Muscle layer of colon (tissue), 2 donors: ENCODE data around the gene CYP2A7.
"Not testable (repeated sequence)": the region's sequence is repeated elsewhere in the genome, so short reads cannot be mapped to it uniquely, and the experiment has no call there.

Experiments used
- H3K27ac ChIP-seq: one replicate; pipeline ENCODE4 v1.7.0; 2013; ENCODE audit warnings: low read depth, mild to moderate bottlenecking, low read length, moderate library complexity
- H3K27me3 ChIP-seq, 2 donors: one replicate each; pipeline ENCODE4 v1.7.0; 2013; ENCODE audit warnings: low read length in 2 of 2, mild to moderate bottlenecking in 2 of 2; ENCODE audit not compliant: insufficient read depth in 2 of 2, control insufficient read depth in 1 of 2
- H3K36me3 ChIP-seq: one replicate; pipeline ENCODE4 v1.7.0; 2013; ENCODE audit warnings: mild to moderate bottlenecking, low read length; ENCODE audit not compliant: insufficient read depth
- H3K4me1 ChIP-seq: one replicate; pipeline ENCODE4 v1.7.0; 2013; ENCODE audit warnings: mild to moderate bottlenecking, low read length; ENCODE audit not compliant: insufficient read depth
- H3K4me3 ChIP-seq, 2 donors: one replicate each; pipeline ENCODE4 v1.7.0; 2013; ENCODE audit warnings: low read length in 2 of 2, low read depth in 1 of 2, mild to moderate bottlenecking in 1 of 2, moderate library complexity in 1 of 2
- H3K9ac ChIP-seq: one replicate; pipeline ENCODE4 v1.7.0; 2013; ENCODE audit warnings: low read length
- H3K9me3 ChIP-seq: one replicate; pipeline ENCODE4 v1.7.0; 2013; ENCODE audit warnings: mild to moderate bottlenecking, low read length
- donor health status: abdominal sarcoma.
- donor health status: Adenocarcinoma of cecum.

Gene CYP2A7

GRCh38 chr19:40833728-40834533 lies 48.1 kb downstream of the CYP2A7 start:
- not testable (repeated sequence) for H3K36me3 ChIP-seq, H3K4me3 ChIP-seq, H3K27ac ChIP-seq

GRCh38 chr19:40832431-40832790 lies 49.6 kb downstream of the CYP2A7 start:
- not testable (repeated sequence) for H3K27ac ChIP-seq

More at GRCh38 chr19:40833728-40834533, 48.1 kb downstream of the CYP2A7 start:
- not testable (repeated sequence) for H3K27me3 ChIP-seq, H3K9ac ChIP-seq, H3K4me1 ChIP-seq, H3K9me3 ChIP-seq

GRCh38 chr19:40831502-40832430 lies 50.3 kb downstream of the CYP2A7 start:
- Histone ChIP-seq H3K27ac (no peak overlapping the region), H3K36me3 (peaks cover 7% of the 10 kb centered on the region)

More at GRCh38 chr19:40832431-40832790, 49.6 kb downstream of the CYP2A7 start:
- not testable (repeated sequence) for H3K4me1 ChIP-seq, H3K4me3 ChIP-seq, H3K36me3 ChIP-seq, H3K27me3 ChIP-seq, H3K9me3 ChIP-seq, H3K9ac ChIP-seq

GRCh38 chr19:40830741-40831140 lies 51.3 kb downstream of the CYP2A7 start:
- H3K9me3 ChIP-seq, H3K4me1 ChIP-seq, H3K27ac ChIP-seq, H3K9ac ChIP-seq, H3K27me3 ChIP-seq, H3K36me3 ChIP-seq, H3K4me3 ChIP-seq: not testable (repeated sequence)

More at GRCh38 chr19:40831502-40832430, 50.3 kb downstream of the CYP2A7 start:
- no peaks in the 10 kb centered on the region for H3K27me3 ChIP-seq
- no peak overlapping the region for H3K4me3 ChIP-seq
- H3K4me1 ChIP-seq = peaks cover 6% of the 10 kb centered on the region
- H3K9ac ChIP-seq = no peak overlapping the region
- H3K9me3 ChIP-seq = no peaks in the 10 kb centered on the region

GRCh38 chr19:40829205-40829604 lies 52.8 kb downstream of the CYP2A7 start:
- no peaks in the 10 kb centered on the region for H3K9me3 ChIP-seq
- no peak overlapping the region for H3K9ac ChIP-seq
- H3K36me3 ChIP-seq = peaks cover 9% of the 10 kb centered on the region
- no peaks in the 10 kb centered on the region for H3K27me3 ChIP-seq
- no peak overlapping the region for H3K27ac ChIP-seq
- peaks cover 6% of the 10 kb centered on the region for H3K4me1 ChIP-seq
- H3K4me3 ChIP-seq = no peak overlapping the region

- Histone ChIP-seq H3K4me1 (peaks cover 13% of the 10 kb centered on the region), H3K27ac (no peak overlapping the region), H3K27me3 (no peaks in the 10 kb centered on the region), H3K4me3 (no peak overlapping the region), H3K36me3 (peaks cover 9% of the 10 kb centered on the region), H3K9me3 (no peaks in the 10 kb centered on the region), H3K9ac (no peak overlapping the region)
These were observed 54.4 kb downstream of the CYP2A7 start for GRCh38 chr19:40827386-40828247.

GRCh38 chr19:40826699-40827385 lies 55.2 kb downstream of the CYP2A7 start:
- H3K9me3 ChIP-seq, H3K9ac ChIP-seq, H3K36me3 ChIP-seq, H3K4me3 ChIP-seq, H3K27ac ChIP-seq, H3K27me3 ChIP-seq: not testable (repeated sequence)
- H3K4me1 ChIP-seq = peaks cover 16% of the 10 kb centered on the region

GRCh38 chr19:40826312-40826698 lies 55.7 kb downstream of the CYP2A7 start:
- H3K36me3 ChIP-seq, H3K27ac ChIP-seq, H3K4me3 ChIP-seq, H3K9ac ChIP-seq, H3K27me3 ChIP-seq, H3K9me3 ChIP-seq: not testable (repeated sequence)
- H3K4me1 ChIP-seq = peaks cover 12% of the 10 kb centered on the region

GRCh38 chr19:40825460-40826095 lies 56.5 kb downstream of the CYP2A7 start:
- H3K27me3 ChIP-seq, H3K4me3 ChIP-seq, H3K36me3 ChIP-seq, H3K9me3 ChIP-seq, H3K9ac ChIP-seq, H3K27ac ChIP-seq: not testable (repeated sequence)
- peaks cover 12% of the 10 kb centered on the region for H3K4me1 ChIP-seq
